Measurements from ENCODE around the gene RBMS2. TPM values are rescaled to one million over a fixed set of nuclear protein-coding genes. Genes with fewer than 3 reads are reported as not detected.

The RBMS2 gene
- total RNA-seq, 1 donor, result 32.8 TPM

DNA sequence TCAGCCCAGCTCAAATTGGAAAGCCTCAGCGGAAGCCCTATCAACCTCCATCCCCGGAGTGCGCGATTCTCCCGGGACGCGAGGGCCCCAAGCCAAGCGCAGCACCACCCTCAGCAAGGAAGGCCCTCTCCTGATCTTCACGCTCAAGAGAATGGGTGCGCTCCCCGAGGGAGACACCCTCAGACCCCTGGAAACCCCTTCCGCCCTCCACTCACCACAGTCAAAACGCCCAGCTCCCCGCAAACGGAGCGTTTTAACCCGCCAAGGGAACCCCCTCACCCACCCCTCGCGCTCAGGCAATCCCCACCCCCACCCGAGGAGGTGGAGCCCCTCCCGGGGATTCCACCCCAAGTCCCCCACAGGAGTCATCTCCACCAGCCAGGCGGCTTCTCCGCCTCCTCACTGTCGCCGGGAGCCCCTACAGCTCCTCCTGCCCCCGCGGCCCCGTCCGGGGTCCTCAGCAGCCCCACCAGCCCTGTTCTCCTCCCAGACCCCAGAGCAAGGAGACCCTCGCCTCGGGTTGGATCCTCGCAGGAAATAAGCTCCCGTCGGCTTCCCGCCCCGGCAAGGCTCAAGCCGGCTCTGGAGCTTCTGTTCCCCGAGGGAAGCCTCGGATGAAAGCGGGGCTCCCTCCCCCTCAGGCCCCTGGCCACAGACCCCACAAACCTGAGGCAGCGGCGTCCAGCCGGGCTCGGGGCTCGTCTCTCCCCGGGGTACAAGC lies 108.0 kb downstream of the RBMS2 start:
- TF ChIP-seq, protein P1, sequence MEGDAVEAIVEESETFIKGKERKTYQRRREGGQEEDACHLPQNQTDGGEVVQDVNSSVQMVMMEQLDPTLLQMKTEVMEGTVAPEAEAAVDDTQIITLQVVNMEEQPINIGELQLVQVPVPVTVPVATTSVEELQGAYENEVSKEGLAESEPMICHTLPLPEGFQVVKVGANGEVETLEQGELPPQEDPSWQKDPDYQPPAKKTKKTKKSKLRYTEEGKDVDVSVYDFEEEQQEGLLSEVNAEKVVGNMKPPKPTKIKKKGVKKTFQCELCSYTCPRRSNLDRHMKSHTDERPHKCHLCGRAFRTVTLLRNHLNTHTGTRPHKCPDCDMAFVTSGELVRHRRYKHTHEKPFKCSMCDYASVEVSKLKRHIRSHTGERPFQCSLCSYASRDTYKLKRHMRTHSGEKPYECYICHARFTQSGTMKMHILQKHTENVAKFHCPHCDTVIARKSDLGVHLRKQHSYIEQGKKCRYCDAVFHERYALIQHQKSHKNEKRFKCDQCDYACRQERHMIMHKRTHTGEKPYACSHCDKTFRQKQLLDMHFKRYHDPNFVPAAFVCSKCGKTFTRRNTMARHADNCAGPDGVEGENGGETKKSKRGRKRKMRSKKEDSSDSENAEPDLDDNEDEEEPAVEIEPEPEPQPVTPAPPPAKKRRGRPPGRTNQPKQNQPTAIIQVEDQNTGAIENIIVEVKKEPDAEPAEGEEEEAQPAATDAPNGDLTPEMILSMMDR (IDR thresholded peaks at IDR 0.05; ENCODE audit: insufficient read depth, low read depth, low read length), result no peak
- DNase-seq (ENCODE audit: low read depth), result no peak
- peak overlapping the region; percentile 79 for H3K4me3 ChIP-seq (ENCODE audit: low read depth, low read length)

DNA sequence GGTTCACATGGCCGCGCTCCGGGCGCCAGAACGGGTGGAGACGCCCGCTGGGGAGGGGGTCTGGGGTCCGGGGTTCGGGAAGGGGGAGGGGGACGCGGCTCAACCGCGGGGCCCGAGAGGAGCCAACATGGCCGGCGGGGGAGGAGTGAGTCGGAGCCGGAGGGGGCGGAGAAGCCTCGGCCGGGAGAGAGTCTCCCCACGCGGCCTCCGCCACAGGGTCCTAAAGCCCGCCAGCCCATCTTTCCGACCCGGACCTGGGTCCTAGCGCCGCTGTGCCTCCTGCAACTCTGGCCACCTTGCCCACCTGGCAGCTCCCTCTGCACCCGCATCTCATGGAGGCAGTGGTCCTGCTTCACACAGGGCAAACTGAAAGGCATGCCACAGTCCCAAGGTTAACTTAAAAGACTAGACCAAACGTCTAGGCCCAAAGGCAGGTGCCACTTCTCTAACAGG lies 108.6 kb downstream of the RBMS2 start, which contains the start of gene BAZ2A:
TSS of gene BAZ2A (minus strand) at position 147 of the 453 bp plus-strand sequence. CDS start 12,796 bp downstream, outside the sequence.
- DNase-seq (ENCODE audit: low read depth), result peak; percentile 78
- TF ChIP-seq, protein P1 (IDR thresholded peaks at IDR 0.05; ENCODE audit: insufficient read depth, low read depth, low read length), result no peak
- peak within 1 kb of the TSS; percentile 79 for H3K4me3 ChIP-seq (ENCODE audit: low read depth, low read length)

DNA sequence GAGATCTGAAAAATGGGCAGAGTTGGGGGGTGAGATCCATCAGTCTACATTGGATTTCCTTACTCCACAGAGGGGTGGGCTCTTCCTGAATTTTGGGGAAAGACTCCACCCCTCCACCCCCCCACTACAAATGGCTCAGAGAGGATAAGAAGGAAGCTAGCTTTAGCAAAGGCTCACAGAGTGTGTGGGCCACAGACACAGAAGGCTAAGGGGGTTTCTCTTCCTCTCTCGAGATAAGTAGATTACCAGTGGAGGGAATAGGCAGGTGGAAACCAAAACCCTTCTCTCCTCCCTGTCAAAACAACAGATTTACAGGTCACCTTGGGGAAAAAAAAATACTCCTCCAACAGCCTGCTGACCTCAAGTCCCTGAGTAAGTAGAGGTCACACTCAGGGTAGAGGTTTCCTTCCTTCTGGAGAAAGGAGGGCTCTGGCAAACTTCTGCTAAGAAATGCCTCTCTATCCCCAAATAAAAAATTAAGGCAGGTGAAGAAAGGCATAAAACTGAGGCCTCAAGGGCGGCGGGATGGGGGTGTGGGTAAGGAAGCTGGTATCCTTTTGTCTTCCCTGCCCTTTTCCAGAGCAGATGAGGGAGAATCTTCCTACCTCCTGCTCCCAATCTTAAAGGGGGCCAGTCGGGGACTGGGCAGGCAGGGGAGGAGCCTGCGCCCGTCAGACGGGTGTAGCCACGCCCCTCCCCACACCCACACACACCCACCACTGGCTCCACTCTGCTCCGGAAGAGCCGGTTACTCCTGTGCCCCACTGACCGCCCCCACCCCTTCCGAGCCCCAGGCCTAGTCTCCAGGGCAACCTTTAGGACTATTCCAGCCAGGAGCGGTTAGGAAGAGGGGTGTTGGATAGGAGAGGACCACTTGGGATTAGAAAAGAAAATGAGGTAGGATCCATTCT lies 110.4 kb downstream of the RBMS2 start:
- DNase-seq (ENCODE audit: low read depth), result peak; percentile 54
- TF ChIP-seq, protein P1 (IDR thresholded peaks at IDR 0.05; ENCODE audit: insufficient read depth, low read depth, low read length), result no peak
- H3K4me3 ChIP-seq (ENCODE audit: low read depth, low read length), result peak overlapping the region; percentile 29

DNA sequence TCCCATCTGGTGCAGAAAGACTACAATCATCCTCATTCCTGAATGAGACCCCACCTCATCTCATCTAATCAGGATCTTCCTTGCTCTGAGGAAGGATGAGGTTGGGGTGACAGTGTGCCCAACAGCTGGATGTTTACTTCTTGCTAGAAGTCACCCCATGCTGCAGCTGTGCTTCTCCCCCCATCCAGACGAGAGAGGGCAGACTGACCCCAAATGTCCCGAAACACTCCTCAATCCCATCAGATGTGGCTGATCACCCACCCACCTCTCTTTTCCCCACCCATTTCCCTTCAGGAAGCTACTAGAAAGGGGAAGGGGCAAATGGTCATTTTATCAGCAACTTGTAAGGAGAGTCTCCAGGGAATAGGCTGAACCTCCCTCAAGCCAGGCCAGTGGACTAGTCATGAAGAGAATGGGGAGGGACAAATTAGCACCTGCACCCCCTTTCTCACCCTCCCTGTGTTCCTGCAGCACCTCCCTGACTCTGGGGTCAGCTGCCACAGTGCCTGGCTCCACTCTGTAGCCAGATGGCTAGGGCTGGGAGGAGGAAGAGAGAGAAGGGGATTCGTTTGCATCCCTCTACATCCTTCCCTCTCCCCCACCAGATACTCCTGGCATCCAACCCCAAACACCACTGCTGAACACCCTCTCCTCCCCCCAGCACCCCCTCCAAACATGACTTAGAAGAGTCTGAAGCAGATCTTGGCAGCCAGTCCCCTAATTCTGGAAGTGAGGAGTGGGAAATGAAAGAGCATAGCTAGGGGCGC lies 111.3 kb downstream of the RBMS2 start:
- TF ChIP-seq, protein P1 (IDR thresholded peaks at IDR 0.05; ENCODE audit: insufficient read depth, low read depth, low read length), result no peak
- peak overlapping the region; percentile 29 for H3K4me3 ChIP-seq (ENCODE audit: low read depth, low read length)
- no peak for DNase-seq (ENCODE audit: low read depth)

DNA sequence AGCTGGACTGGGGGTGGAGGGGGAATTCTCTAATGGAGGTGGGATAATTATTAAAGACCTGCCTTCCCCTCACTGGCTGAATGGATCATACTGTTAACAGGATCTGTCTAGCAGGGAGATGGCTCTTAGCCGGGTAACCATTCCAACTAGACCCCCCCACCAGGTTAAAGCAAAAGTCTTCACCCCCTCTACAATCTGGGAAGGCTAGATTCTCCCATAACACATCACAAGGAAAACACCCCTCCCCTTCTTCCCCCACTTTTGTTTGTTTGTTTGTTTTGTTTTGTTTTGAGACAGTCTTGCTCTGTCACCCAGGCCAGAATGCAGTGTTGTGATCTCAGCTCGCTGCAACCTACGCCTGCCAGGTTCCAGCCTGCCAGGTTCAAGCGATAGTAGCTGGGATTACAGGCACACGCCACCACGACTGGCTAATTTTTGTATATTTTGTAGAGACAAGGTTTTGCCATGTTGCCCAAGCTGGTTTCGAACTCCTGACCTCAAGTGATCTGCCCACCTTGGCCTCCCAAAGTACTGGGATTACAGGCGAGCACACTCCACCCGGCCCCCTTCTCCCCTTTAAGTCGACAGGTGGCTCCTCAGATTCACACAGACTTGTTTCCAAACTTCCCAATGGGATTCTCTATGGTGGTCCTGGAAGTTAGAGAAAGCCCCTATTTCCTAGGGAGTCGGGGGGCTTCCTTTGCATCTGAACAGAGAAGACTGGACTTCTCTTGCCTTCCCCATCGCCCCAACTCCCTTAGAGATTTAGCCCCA lies 112.0 kb downstream of the RBMS2 start:
- peak overlapping the region; percentile 85 for H3K4me3 ChIP-seq (ENCODE audit: low read depth, low read length)
- TF ChIP-seq, protein P1 (IDR thresholded peaks at IDR 0.05; ENCODE audit: insufficient read depth, low read depth, low read length), result no peak
- DNase-seq (ENCODE audit: low read depth), result no peak

Measured in fibroblast of villous mesenchyme (primary cell).